Right cardiac atrium (tissue), 5 donors: Measurements from ENCODE around the gene SHC2. TPM values are rescaled to one million over a fixed set of nuclear protein-coding genes. Genes with fewer than 3 reads are reported as not detected.
A peak's percentile ranks its signal among the peaks of the same experiment; 100 is the strongest.
"Not testable (repeated sequence)": the region's sequence is repeated elsewhere in the genome, so short reads cannot be mapped to it uniquely, and the experiment has no call there.

Source experiments
- ATAC-seq, 2 donors: fragments of 200-7000 bp; cut with Tn5 transposase; one replicate each; pipeline versions ENCODE4 v1.8.0 to v1.9.1; 2020; ENCODE audit warnings: moderate library complexity in 2 of 2, mild to moderate bottlenecking in 1 of 2
- DNase-seq, 3 donors: peaks; one replicate each; pipeline ENCODE4 v3.0.0-alpha.2; 2020
- H3K27ac ChIP-seq: one replicate; pipeline ENCODE4 v1.5.1; 2013; ENCODE audit warnings: mild to moderate bottlenecking, low read length, control low read depth, moderate library complexity
- H3K27me3 ChIP-seq: one replicate; pipeline ENCODE4 v1.6.1; 2013; ENCODE audit not compliant: control insufficient read depth, insufficient read depth
- H3K4me1 ChIP-seq: one replicate; pipeline ENCODE4 v1.6.1; 2013; ENCODE audit warnings: low read length; ENCODE audit not compliant: control insufficient read depth, insufficient read depth
- H3K4me3 ChIP-seq: one replicate; pipeline ENCODE4 v1.5.1; 2013; ENCODE audit warnings: low read length, control low read depth
- H3K9me3 ChIP-seq: one replicate; pipeline ENCODE4 v1.6.1; 2013; ENCODE audit warnings: low read length; ENCODE audit not compliant: control insufficient read depth
- WGBS: extraction: QIAGEN DNeasy Blood & Tissue Kit; methylation state at CpG from one replicate; pipeline ENCODE4 v1.1.7; 2013; 5-methylcytosine and 5-hydroxymethylcytosine counted together
- intact Hi-C, 4 donors: fragments of 100-400 bp; cut with DNase I; formaldehyde crosslinking; loops; one replicate each; pipeline versions ENCODE4 v1.11.0 to v1.14.0; 2022 to 2023
- polyA plus RNA-seq: library from polyadenylated mRNA; stranded (reverse); fragments of 200-250 nt; gene quantifications from one replicate; pipeline ENCODE4 v1.2.3, GENCODE V29; 2013
- total RNA-seq, 4 donors: library from RNA; stranded (reverse); fragmentation: NEBNext Ultra II Directional; extraction: Animal tissue kit (Norgen Biotek cat#: 25700); gene quantifications; one replicate each; pipeline ENCODE4 v1.2.1, GENCODE V29; 2021
- donor health status: healthy with polysubstance abuse.
- donor health status: DM: no; HTN: yes; CAD: no.
- donor health status: DM: no; HTN: no; CAD: no.
- donor health status: DM: no; HTN: yes; CAD: no; lungs with severe emphysema.
- donor health status: DM: yes; HTN: yes; CAD: no.

Gene SHC2
- total and polyA plus RNA-seq, 5 donors: 14.3 to 21.0 (median 17.7) TPM

- DNase-seq: peak in 1 of 3 donors; percentile 11
- Histone ChIP-seq H3K27me3 (no peaks in the 10 kb centered on the region), H3K4me3 (no peak overlapping the region), H3K4me1 (no peaks in the 10 kb centered on the region), H3K27ac (no peak overlapping the region), H3K9me3 (no peaks in the 10 kb centered on the region)
- ATAC-seq: no peak
- WGBS: 98% methylated on average over 10 of the region's 10 CpGs
- intact Hi-C loops: no loop called here
These were observed 30.1 kb downstream of the SHC2 start for GRCh38 chr19:430701-431100.

- H3K27ac ChIP-seq: no peak overlapping the region
- intact Hi-C loops: no loop called here
- WGBS: 92% methylated on average over 15 of the region's 15 CpGs
- ATAC-seq: no peak
- H3K9me3 ChIP-seq: no peaks in the 10 kb centered on the region
- H3K27me3 ChIP-seq: no peaks in the 10 kb centered on the region
- H3K4me3 ChIP-seq: no peak overlapping the region
- no peaks in the 10 kb centered on the region for H3K4me1 ChIP-seq
- DNase-seq: no peak
These were observed 32.7 kb downstream of the SHC2 start for GRCh38 chr19:428149-428548.

- H3K27ac ChIP-seq, intact Hi-C loops, H3K27me3 ChIP-seq, DNase-seq, H3K4me3 ChIP-seq, H3K9me3 ChIP-seq, ATAC-seq, H3K4me1 ChIP-seq: not testable (repeated sequence)
- WGBS: 70% methylated on average over 19 of the region's 19 CpGs
These were observed 33.2 kb downstream of the SHC2 start for GRCh38 chr19:427675-428074.

GRCh38 chr19:426725-427445 is 33.9 kb downstream of the SHC2 start:
- intact Hi-C loops: no loop called here
- H3K4me3 ChIP-seq: no peak overlapping the region

GRCh38 chr19:425056-425455 is 35.8 kb downstream of the SHC2 start:
- intact Hi-C loops: no loop called here
- no peaks in the 10 kb centered on the region for H3K9me3 ChIP-seq
- H3K27ac ChIP-seq: no peak overlapping the region
- ATAC-seq: peak; percentile 10 to 29
- 93% methylated on average over 26 of the region's 26 CpGs for WGBS
- H3K27me3 ChIP-seq: no peaks in the 10 kb centered on the region
- no peaks in the 10 kb centered on the region for H3K4me1 ChIP-seq
- no peak overlapping the region for H3K4me3 ChIP-seq
- peak in 1 of 3 donors; percentile 50 for DNase-seq

More at GRCh38 chr19:426725-427445, 33.9 kb downstream of the SHC2 start:
- peak in 1 of 3 donors; percentile 55 for DNase-seq
- no peaks in the 10 kb centered on the region for H3K4me1 ChIP-seq
- 78% methylated on average over 48 of the region's 51 CpGs for whole genome bisulfite sequencing
- H3K27me3 ChIP-seq: no peaks in the 10 kb centered on the region
- no peak overlapping the region for H3K27ac ChIP-seq
- no peaks in the 10 kb centered on the region for H3K9me3 ChIP-seq
- ATAC-seq: peak; percentile 29 to 42

GRCh38 chr19:424546-424945 is 36.3 kb downstream of the SHC2 start:
- no peaks in the 10 kb centered on the region for H3K27me3 ChIP-seq
- DNase-seq (peak in 1 of 3 donors; percentile 18), ATAC-seq (peak in 1 of 2 donors; percentile 23)
- H3K4me1 ChIP-seq: no peaks in the 10 kb centered on the region
- no peak overlapping the region for H3K4me3 ChIP-seq
- H3K9me3 ChIP-seq: no peaks in the 10 kb centered on the region
- 91% methylated on average over 15 of the region's 15 CpGs for WGBS
- intact Hi-C loops: no loop called here
- no peak overlapping the region for H3K27ac ChIP-seq

- intact Hi-C loops: no loop called here
- H3K4me1 ChIP-seq: no peaks in the 10 kb centered on the region
- H3K27ac ChIP-seq: no peak overlapping the region
- 81% methylated on average over 25 of the region's 25 CpGs for whole genome bisulfite sequencing
- no peaks in the 10 kb centered on the region for H3K9me3 ChIP-seq
- DNase-seq: peak in 2 of 3 donors; percentile 23 to 27
- ATAC-seq: no peak
- H3K4me3 ChIP-seq: no peak overlapping the region
- H3K27me3 ChIP-seq: no peaks in the 10 kb centered on the region
These were observed 37.0 kb downstream of the SHC2 start for GRCh38 chr19:423691-424466.

- H3K4me1 ChIP-seq, H3K27ac ChIP-seq, DNase-seq, intact Hi-C loops, H3K9me3 ChIP-seq, ATAC-seq, H3K4me3 ChIP-seq, H3K27me3 ChIP-seq: not testable (repeated sequence)
- WGBS: 86% methylated on average over 7 of the region's 9 CpGs
These were observed 38.0 kb downstream of the SHC2 start for GRCh38 chr19:422917-423226.

GRCh38 chr19:422213-422916 is 38.5 kb downstream of the SHC2 start:
- no peak overlapping the region for H3K27ac ChIP-seq
- no peaks in the 10 kb centered on the region for H3K27me3 ChIP-seq
- no peak overlapping the region for H3K4me3 ChIP-seq
- no peaks in the 10 kb centered on the region for H3K9me3 ChIP-seq
- WGBS: 87% methylated on average over 40 of the region's 40 CpGs
- H3K4me1 ChIP-seq: no peaks in the 10 kb centered on the region
- DNase-seq (peak in 1 of 3 donors; percentile 51), ATAC-seq (no peak)
- intact Hi-C loops: no loop called here

GRCh38 chr19:419721-420515 is 40.9 kb downstream of the SHC2 start:
- H3K4me1 ChIP-seq: no peaks in the 10 kb centered on the region
- H3K9me3 ChIP-seq: no peaks in the 10 kb centered on the region
- peak in 1 of 3 donors; percentile 5 for DNase-seq
- no peak for ATAC-seq
- no peak overlapping the region for H3K4me3 ChIP-seq
- no peak overlapping the region for H3K27ac ChIP-seq
- WGBS: 85% methylated on average over 31 of the region's 31 CpGs
- intact Hi-C loops: no loop called here
- H3K27me3 ChIP-seq: no peaks in the 10 kb centered on the region
